ENCODE measurements around the gene TSN.

GRCh38 chr2:121798617-121799016, 43.2 kb downstream of the TSN start:
- TF ChIP-seq CTCF (IDR thresholded peaks at IDR 0.05; ENCODE audit: low read depth, low read length, poor library complexity, severe bottlenecking) (no peak), EZH2phosphoT487 (IDR thresholded peaks at IDR 0.05; ENCODE audit: borderline replicate concordance, low read length) (no peak)

Measured in DOHH2 (cell line).